ELF-1 (cell line): ENCODE measurements around the gene AMOTL1.
A peak's percentile ranks its signal among the peaks of the same experiment; 100 is the strongest.

ENCODE experiments used
- DNase-seq: peaks from one replicate; pipeline ENCODE4 v3.0.0-alpha.2; 2016; ENCODE audit warnings: low read depth, low spot score

AMOTL1 gene

DNA sequence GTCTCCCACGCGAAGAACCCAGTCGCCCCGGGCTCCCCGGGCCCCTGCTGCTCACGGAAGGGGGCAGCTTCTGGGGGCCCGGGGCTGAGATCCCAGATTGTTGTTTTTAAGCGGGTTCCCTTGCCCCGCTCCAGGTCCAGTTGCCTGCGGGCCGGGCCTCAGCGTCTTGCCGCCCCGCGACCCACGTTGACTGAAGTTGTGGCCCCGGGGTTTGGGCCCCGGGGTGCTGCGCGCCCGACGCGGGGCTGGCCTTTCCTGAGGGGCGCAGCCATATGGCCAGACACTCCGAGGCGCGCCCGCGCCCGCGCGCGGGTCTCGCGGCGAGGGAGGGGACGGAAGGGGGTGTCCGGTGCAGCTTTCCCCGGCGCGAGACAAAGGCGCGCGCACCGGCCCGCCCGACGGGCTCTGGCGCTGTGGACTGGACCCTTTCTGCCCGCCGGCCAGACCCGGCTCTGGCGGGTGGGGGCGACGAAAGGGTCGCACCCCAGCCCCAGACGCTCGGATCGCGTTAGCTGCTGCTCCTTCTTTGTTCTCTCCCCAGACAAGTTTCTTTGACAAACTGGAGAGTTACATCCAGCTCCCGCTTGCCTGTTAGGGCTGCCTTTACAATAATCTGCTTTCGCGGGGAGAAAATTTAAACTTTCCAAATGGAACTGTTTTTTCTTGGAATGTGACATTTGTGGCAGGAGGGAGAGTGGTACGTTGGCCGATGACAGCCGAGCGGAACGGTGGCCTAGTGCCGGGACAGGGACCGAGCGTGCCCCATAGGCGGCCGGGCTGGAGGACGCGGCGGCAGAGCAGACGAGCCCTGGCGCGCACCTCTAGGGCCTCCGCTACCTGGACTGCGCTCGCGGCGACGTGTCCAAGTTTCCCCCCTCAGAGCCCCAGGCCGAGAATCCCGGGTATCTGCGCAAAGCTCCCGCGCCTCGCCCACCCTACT, 716 bp downstream of the AMOTL1 start:
- DNase-seq = peak; percentile 57

- no peak for DNase-seq
Measured at GRCh38 chr11:94769880-94770279, 1.7 kb downstream of the AMOTL1 start.

GRCh38 chr11:94770563-94771120, 2.5 kb downstream of the AMOTL1 start:
- peak; percentile 25 for DNase-seq

- no peak for DNase-seq
Measured at GRCh38 chr11:94771390-94771789, 3.2 kb downstream of the AMOTL1 start.

DNA sequence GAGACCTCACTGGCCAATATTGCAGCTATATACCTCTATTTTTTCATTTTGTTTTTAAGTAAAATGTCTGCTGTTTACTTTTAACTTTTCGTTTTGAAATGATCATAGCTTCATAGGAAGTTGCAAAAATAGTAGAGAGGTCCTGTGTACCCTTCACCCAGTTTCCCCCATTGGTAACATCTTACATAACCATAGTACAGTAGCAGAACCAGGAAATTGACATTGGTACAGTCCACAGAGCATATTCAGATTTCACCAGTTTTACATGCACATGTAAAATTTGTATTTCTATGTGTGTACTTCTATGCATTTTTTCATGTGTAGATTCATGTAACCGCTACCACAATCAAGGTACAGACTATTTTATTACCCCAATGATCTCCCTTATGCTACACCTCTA, 3.8 kb downstream of the AMOTL1 start:
- DNase-seq = no peak

GRCh38 chr11:94773842-94774241, 5.7 kb downstream of the AMOTL1 start:
- DNase-seq = no peak

DNA sequence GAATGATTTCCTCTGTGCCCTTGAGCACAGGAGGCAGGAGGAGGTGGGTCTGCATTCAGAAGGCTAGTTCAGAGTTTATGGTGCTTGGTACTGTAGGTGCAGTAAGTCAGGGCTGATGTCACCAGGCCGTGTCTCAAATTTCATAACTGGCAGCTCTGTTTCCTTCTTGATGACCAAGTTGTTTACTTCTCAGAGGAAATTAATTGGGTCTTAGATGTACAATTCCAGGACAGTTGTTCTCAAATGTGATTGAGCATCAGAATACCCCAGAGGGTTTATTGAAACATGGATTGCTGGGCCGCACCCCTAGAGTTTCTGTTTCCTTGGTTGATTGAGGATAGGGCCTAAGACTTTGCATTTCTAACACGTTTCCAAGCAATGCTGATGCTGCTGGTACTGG, 6.2 kb downstream of the AMOTL1 start:
- no peak for DNase-seq

DNA sequence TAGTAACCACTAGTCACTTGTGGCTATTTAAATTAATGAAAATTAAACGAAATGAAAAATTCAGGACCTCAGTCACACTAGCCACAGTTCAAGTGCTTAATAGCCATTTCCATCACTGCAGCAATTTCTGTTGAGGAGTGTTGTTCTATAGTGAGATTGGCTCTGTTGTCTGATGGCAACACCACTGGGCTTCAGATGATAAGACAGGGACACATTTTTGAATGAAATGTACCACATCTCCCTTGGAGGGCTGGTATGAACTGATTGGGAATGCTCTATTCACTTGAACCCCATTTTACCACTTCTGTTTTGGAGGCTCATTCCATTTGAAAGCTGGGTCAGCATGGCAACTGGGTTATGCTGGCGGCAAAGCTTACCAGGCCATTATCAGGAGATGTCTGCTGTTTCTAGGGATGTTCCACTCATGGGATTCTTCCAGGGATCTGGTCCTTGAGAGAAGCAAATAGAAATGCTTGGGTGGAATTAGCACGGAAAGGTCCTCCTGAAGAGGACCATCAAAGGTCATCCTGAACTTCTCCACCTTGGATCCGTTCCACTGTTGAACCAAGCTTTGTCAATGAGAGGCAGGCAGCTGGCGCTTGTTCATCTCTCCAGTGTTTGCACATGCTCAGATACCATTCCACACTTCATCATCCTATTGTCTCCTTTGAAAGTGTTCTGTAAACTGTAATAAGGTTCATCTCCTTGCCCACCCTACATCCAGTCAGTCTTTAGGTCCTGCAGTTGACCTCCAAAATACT, 7.6 kb downstream of the AMOTL1 start:
- DNase-seq = no peak

DNA sequence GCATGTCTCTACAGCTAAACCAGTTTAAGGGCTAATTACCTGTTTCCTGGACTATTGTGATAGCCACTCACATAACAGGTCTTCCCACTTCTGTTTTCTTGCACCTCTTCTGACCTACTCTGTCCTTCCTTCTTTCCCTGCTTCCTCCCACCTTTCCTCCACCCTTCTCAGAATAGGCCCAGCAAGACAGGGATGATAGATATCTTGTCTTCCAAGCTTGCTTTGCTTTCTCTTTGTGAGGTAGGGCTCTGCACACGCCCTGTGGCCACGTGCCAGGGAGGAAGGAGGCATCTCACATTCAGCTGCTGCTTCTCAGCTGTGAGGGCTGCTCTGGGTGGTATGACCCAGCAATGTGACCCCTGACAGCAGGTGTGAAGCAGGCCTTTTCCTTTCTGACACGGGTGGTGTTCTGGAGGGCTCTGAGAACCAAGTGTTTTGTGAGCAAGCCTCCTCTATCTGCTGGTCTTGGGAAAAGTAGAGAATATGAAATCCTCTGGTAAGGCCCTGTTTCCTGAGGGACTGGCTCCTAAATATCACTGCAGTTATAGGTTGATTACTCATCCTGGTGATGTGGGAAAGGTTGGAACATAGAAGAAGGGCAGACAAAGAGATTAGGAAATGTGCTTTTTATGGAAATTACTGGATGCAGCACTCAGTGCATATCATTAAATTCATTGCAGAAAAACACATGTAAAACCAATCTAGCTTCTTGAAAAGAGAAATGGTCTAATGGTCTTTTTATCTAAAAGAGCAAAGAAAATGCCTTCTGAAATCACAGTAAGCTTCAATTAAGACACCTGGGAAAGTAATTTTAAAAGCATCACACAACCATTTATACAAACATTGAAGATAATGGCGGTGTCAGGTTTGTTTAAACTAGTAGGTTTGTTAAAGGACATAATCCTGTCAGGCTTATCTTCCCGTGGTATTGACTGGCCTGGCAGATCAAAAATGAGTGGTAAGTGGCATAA, 8.5 kb downstream of the AMOTL1 start:
- DNase-seq = peak; percentile 79

GRCh38 chr11:94780432-94780831, 12.3 kb downstream of the AMOTL1 start:
- DNase-seq = no peak

DNA sequence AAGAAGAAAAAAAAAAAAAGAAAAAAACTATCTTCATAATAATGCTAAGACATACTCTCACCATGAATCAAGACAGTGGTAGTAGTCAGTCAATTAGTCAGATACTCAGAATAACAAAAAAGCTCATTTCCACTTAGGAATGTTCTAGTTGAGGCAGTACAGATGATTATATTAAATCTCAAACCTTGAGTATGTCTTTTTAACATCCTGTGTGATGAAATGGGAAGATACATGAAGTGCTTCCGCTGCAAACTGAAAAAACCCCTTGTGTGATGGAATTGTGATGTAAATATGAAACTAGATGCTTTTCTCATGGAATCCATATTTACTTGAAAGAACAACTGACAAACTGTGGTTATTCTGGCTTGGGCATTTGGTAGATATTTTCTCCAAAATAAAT, 13.7 kb downstream of the AMOTL1 start:
- DNase-seq = no peak

- no peak for DNase-seq
Measured at GRCh38 chr11:94782446-94782845, 14.3 kb downstream of the AMOTL1 start.

- no peak for DNase-seq
Measured at GRCh38 chr11:94784884-94785283, 16.7 kb downstream of the AMOTL1 start.

- DNase-seq = no peak
Measured at GRCh38 chr11:94785509-94785908, 17.4 kb downstream of the AMOTL1 start.

DNA sequence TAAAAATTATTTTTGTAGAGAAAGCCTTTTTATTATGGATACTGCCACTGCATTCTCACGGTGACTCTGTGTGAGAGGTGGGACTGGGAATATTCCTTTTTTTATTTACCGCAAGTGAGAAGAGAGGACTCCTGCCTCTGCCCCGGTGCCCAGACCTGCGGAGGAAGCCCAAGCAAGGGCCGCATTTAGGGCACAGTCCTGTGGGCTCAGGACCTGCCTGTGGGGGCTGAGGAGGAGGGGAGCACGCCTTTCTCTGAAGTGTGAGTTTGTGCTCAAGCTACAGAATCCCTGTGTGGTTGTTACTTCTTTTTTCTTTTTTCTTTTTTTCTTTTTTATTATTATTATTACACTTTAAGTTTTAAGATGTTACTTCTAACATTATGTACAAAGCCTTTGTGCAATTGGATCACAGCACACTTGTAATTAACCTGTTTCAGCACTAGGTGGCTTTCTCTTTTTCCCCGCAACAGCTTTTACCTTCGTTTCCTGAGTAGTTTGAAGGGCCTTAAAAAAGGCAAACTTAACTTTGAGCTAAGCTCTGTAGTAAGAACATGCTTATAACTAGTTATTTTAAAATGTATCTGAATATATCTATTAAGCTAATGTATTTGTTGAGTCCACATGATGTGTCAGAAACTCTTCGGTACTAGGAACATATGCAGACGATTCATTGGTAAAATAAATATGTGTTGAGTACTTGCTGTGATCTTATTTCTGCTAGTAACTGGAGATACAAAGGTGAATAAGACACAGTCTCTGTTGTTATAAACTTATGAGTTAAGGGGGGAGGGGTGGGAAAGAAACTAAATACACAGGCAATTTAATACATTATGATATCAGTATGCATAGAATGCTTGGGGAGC, 18.3 kb downstream of the AMOTL1 start:
- no peak for DNase-seq

DNA sequence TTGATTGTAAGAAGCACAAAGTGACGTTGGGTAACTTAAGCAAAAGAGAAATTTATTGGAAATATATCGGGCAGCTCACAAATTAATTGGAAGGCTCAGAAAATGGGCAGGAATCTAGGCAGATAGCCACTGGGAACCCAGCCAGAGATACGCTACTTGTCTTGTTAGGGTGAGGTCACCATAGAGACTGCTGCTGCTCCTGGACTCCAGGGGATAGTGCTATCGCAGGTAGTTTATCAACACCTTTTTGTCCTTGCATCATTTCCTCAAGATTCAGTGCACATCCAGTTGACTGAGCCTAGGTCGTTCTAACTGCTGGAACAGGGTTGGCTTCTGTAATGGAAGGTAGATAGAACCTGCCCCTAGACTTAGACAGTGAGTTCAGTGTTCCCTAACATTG, 19.6 kb downstream of the AMOTL1 start:
- DNase-seq = no peak

DNA sequence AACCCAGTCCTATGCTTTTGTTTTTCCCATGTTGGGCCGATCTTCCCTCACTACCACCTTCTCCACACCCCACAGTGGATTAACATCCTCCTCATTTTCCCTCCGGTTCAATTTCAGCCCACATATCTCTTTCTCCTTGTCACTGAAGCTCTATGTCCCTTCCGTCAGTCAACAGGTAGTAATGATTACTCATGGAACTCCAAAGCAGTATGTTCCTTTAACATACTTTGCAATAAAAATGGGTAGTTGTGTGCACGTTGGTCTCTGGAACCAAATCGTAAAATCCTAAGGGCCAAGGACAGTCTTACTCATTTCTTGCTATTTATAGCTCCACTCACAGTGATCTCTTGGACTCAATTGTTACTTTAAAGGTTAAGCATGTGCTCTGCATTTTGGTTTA, 20.2 kb downstream of the AMOTL1 start:
- no peak for DNase-seq

DNA sequence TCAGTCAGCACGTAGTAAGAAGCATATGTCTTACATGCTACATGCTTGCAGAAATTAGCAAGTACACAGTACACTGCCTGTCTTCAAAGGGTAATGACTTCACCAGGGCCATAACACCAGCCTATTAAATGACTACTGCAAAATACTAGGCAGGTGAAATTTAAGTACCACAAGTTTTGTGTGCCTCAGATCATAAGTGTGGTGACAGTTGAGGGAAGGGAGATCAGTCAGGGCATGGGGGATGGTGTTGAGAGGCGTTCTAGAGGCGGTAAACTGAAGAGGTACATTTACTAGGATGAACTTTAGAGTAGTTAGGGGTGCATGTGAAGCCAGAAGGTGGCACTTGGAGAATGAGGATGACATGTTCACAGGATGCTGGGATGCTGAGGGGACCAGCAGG, 22.0 kb downstream of the AMOTL1 start:
- DNase-seq = no peak

GRCh38 chr11:94790661-94791180, 22.6 kb downstream of the AMOTL1 start:
- DNase-seq = no peak

DNA sequence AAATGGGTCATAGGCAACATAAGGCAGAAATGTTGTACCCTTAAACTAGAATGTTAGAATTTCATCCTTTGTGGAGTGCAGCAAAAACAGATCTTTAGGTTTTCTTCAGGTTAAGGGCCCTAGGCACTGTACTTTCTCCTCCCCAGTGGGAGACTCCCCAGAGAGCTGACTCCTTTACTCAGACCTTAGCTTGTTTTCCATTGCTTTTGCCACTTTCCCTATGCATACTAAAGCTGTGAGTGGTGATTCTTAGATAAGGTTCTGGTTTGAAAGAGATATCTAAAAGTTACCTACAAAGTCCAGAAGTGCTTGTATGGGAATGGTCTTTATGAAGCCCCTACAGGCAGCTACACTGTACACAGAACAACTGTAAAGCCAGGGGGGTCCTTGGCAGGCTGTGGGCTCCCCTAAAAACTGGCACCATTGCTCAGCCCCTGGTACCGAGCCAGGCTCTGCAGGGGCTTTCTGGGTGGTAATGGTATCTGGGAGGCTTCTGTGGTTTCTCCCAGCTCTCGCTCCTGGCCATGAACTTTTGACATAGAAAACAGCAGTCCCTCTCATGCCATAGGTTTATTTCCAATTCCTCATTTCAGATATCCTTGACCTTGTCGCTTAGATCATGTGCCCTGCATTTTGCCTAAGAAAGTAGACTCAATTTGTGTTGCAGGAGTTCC, 23.2 kb downstream of the AMOTL1 start:
- DNase-seq = no peak
